ENCODE results near the gene SCUBE3.
A peak's percentile ranks its signal among the peaks of the same experiment; 100 is the strongest.

The SCUBE3 gene

DNA sequence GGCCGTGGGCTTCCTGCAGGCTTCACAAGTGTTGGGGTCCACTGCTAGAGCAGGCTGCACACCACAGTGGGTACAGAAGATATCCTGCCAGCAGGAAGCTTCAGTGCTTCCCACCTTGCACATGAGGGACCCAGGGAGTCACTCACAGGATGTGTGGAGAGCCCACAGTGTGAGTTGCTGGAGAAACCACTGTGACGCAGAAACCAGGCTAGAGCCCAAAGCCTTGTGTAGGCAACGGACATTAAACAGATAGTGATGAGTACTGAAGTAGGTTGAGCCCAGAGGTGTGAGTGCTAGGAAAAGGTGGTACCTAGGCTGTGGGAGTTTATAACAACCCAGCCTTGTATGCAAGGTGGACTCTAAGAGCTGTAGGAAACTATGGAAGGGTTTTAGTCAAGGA is 65.0 kb downstream of the SCUBE3 start:
- DNase-seq: no peak

DNA sequence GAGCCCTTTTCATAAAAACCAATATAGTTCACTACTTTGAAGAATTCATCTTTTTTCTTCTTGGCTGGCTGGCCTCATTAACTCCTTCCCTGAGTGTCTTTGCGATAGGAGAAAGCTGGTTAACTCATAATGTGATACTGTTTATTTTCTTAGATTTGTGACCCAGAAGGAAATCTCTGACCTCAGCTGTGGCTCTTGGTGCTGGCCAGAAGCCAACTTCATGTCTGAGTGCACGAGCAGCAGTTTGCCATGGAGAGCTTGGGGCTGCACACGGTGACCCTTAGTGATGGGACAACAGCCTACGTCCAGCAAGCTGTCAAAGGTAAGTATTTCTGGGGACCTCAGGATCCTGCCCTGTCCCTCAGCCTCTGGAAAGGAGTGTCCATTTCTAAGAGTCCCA is 67.1 kb downstream of the SCUBE3 start:
- no peak for DNase-seq

DNA sequence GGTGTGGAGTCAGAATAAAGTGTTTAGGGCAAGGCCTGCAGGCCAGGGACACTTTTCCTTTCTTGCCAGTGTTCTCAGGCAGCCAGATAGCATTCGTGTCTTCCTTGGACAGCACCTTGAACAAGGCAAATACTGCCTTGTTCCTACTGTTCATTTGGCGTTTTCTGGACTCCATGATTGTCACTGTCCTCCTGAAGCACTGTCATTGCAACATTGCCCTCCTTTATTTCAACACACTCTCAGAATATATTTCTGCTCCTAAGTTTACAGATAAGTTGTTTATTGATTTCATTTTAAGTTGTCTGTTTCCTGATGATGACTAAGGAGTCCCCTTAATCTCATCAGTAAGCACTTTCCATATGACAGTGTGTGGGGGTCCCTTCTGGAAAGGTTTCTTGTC is 68.7 kb downstream of the SCUBE3 start:
- no peak for DNase-seq

DNA sequence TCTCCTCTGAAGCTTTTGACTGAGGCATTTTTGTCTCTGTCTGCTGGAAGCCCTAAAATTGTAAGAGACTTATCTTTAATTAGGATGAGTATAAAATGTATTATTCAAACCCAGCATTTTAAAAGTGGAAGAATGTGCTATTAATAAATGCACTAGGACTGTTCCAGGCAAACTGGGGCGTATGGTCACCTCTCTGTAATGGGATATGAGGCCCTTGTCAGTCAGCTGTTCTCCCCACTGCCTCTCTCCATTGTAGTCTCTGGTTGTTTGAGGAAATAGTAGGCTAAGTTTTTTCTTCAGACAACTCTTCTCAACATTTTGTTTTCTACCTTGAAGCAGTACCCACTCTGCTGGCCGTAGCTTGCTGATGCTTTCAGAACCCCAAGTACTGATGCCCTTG is 69.6 kb downstream of the SCUBE3 start:
- no peak for DNase-seq

DNA sequence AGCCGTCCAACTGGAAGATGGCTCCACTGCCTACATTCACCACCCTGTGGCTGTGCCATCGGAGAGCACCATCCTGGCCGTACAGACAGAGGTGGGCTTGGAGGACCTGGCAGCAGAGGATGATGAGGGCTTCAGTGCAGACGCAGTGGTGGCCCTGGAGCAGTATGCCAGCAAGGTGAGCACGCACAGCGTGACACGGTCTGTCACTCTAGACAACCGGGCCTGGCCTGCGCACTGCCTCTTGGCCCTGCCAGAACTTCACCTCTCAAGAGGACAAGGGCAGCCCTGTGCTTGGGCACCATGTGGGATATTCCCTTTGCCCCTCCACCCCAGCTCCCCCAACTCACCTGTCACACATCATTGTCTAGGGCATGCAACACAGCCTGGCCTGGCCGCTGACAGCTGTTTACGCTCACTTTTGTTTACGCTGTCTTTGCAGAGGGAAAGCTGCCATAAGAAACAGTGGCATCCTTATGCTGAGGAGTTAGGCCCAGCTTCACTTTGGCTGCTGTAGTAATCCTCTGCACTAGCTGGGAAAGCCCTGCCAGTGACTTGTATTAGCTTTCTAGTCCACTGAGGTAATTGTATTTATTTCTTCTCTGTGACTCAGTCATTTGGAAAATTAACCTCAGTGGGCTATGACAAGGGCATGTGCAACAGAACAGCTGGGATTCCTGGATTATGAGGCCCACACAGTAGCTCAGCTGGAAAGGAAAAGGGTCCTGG is 74.1 kb downstream of the SCUBE3 start:
- no peak for DNase-seq

DNA sequence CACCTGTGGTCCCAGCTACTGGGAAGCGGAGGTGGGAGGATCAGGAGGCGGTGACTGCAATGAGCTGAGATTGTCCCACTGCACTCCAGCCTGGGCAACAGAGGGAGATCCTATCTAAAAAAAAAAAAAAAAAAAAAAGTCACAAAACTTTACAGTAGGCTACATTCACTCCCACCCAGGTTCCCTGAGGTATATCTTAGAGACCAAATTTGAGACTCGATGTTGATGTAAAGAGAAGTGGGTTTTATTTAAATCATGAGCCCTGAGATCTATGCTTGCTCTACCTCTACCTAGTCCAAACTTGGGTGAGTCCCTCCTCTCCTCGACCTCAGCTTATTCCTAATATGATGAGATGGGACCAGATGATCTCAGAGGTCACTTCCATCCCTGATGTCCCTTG is 75.1 kb downstream of the SCUBE3 start:
- no peak for DNase-seq

DNA sequence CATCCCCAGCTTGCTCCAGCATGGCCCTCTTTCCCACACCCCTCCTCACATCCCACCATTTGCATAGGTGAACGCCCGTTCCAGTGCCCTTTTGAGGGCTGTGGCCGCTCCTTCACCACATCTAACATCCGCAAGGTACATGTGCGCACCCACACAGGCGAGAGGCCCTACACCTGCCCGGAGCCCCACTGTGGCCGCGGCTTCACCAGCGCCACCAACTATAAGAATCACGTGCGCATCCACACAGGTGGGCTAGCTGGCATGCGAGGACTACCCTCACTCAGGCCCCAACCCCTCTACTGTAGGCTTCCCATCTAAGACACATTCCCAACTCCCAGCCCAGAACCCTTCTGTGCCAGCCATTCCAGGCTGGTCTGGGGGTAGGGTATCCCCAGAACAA is 77.7 kb downstream of the SCUBE3 start:
- DNase-seq: no peak

DNA sequence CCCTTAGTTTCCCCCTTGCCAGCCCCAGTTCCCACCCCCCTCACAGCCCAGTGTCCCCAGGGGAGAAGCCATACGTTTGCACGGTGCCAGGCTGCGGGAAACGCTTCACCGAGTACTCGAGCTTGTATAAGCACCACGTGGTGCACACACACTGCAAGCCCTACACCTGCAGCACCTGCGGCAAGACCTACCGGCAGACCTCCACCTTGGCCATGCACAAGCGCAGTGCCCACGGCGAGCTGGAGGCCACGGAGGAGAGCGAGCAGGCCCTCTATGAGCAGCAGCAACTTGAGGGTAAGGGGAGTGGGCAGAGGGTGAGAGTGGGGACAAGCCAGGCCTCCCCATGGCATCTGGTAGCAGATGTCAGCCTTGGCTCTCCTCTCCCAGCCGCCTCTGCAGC is 78.7 kb downstream of the SCUBE3 start:
- no peak for DNase-seq

DNA sequence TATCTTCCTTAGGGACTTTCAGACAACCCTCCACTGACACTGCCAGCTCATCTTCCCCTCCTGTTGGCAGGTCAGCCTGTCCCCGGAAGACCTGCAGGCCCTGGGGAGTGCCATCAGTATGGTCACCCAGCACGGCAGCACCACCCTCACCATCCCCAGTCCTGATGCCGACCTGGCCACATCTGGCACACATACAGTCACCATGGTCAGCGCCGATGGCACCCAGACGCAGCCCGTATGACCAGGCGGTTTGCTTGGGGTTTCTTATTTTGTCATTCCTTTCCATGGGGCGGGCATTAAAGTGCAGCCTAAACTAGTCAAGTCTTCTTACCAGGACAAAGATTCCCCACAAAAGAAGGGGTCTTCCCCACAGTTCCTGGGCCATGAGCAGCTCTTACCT is 79.9 kb downstream of the SCUBE3 start:
- DNase-seq: no peak

DNA sequence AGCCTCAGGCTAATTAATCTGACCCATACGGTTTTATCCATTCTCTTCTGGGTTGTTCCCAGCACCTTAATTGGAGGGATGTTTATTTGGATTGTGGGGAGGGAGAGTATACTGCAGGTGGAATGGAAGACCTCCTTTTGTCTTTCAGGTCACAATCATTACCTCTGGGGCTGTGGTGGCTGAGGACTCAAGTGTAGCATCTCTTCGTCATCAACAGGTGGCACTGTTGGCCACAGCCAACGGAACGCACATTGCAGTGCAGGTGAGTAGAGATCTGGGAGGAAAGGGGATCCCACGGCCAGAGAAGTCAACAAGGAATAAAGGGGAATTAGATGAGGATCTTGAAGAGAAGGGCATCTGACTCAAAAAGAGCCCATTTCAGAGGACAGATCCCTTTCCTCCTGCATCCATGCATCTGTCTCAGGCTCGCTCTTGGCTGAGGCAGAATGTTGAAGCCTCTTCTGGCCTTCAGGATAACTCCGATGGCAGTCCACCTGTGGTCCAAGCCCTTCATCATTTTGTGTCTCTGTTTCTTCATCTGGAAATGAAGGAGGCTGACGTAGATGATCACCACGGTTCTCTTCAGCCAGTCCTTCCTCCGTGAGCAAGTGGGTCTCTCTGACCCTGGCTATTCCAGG is 80.7 kb downstream of the SCUBE3 start:
- peak; percentile 55 to 61 for DNase-seq

DNA sequence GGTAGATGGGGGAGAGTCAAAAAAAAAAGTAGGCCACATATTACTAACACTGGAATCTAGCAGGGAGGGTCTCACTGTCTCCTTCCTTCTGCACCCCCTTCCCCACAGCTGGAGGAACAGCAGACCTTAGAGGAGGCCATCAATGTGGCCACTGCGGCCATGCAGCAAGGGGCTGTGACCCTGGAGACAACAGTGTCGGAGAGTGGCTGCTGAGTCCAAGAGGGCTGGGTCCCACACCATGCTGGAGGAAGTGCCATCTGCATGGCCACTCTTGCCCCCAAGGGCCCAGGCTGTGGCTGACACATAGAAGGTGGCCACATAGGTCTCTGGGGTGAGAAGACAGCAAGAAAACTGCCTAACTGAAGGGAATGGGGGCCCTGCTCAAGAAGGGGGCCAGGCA is 81.3 kb downstream of the SCUBE3 start:
- DNase-seq: no peak

DNA sequence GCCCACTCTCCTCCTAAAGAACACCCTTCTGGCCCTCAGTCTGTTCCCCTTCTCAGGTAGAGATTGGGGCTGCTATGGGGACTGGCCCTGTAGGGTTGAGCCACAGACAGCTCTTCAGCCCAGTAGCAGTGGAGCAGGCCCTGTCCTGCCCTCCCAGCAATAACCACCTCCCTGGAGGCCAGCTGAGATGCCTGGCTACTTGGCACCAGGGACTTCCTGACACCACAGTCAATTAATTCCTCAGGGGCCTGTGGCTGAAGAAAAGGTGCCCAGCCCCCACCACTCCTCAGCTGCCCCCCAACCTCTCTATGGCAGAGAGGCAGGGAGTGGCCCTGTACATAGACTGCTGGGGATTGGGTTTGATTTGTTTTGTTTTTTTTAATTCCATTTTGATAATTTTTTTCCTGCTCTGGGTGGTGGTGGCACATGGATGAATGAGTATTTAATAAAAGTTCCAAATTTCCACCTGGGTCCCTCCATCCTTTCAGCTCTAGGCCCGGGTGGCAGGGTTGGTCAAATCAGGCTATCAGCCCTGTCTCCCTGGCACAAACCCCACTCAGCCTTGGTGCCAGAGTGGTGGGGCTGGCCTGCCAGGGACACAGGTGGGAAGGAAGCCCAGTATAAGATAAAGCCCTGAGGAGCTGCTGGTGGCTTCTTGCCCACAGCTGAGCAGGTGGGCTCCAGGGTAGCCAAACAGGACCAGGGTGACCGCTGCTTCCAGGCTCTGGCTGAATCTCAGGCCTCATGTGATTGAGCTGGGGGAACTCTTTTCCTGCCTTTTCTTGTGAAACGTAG is 82.0 kb downstream of the SCUBE3 start:
- DNase-seq: peak in 1 of 2 donors; percentile 16

DNA sequence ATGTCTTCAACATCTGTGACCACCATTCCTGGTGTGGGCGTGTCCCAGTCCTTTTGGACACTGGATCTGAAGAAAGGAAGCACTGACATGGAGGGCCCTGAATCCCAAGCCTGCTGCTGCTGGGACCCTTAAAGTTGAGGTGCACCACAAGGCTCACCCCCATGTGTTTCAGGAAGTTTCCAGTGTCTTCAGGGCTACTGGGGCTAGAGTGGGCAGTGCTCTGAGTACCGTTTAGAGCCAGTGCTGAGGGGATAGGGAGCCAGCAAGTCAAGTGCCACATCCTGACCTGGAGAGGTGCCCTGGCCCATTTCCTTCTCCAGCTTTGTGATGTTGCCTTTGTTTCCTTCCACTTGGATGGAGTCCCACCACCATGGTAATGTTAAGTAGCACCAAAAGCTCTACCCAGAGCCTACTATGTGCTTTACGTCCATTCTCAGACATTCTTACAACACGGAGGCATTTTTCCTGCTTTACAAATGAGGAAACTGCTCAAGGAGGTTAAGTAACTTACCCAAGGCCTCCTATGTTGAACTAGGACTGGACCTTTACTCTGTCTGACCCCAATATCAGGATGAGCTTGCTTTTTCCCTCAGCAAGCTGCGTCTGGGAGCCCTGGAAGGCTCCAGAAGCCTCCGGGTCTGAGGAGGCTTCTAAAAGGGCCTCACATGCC is 83.3 kb downstream of the SCUBE3 start:
- DNase-seq: no peak

DNA sequence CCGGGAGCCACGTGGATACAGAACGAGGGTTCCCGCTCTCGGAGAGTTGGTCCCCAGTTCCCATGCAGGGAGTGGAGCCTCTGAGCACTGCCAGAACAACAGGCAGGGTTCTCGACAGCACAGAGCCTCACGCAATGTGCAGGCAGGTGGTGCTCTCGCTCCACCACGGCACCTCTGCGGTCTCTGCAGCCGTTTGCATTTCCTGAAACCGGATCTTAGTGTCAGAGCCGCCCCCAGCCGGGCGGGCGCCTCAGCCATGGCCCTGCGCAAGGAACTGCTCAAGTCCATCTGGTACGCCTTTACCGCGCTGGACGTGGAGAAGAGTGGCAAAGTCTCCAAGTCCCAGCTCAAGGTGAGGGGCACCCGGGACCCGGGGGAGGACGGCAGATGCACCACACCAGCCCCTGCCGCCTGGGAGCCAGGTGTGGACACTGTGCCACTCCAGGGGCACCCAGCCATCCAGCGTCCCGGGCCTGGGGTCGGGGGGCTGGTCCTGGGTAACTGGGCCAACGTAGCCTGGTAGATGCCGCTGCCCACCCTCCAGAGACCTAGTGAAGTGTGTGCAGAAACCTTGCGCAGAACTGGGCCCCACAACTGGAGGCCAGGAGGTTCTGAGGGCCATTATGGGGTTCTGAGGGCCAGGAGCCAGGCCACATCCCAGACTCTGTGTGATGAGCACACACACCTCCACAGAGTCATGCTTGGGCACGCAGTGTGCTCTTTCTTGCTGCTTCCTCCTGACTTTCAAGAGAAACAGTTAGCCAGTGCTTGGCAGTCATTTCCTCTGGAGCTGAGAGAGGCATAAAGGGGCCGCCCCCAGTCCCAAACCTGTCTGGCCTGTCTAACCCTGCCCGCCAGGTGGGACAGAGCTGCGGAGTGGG is 84.1 kb downstream of the SCUBE3 start, which contains the start of gene DEF6:
DEF6 (plus strand) TSS at position 218 of the 881 bp plus-strand sequence; CDS start at position 257, 39 bp downstream.
- DNase-seq: peak; percentile 86 to 87

DNA sequence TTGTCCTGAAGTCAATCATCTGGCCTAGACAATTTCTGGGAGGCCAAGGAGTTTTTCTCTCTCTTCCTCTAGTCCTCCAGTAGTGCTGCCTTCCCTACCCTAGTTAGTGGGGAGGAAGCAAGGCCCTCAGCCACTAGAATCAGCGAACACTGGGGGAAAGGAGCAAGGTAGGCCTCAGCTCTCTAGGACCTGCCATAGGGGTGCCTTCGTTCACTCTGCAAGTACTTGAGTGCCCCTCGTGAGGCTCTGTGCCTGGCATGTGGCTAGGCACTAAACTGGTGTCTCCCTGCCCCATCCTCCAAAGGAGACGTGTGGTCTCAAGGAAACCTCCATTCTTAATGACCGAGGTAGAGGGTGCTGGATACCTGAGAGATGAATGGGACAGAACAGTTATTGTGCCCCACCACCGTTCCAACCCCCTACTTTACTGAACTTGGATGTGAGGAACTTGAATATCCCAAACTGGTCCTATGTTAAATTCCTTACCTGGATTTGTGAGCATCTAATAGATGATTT is 84.9 kb downstream of the SCUBE3 start:
- no peak for DNase-seq

DNA sequence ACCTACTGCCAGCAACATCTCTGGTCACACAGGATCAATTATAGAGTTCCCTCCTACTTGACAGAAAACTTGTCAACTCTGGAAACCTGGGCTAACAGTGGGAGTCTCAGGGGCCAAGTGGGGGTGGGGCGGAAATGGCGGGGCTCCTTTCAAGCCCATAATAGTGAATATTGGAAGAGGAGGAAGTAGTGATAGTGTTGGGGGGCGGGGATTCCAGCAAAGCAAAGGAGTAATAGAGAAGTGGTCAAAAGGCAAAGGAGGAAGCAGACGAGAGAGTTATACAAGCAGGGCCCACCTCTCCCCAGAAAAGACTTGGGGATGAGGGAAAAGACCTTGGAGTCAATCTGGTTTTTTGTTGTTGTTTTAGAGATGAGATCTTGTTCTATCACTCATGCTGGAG is 85.9 kb downstream of the SCUBE3 start:
- peak in 1 of 2 donors; percentile 50 for DNase-seq

DNA sequence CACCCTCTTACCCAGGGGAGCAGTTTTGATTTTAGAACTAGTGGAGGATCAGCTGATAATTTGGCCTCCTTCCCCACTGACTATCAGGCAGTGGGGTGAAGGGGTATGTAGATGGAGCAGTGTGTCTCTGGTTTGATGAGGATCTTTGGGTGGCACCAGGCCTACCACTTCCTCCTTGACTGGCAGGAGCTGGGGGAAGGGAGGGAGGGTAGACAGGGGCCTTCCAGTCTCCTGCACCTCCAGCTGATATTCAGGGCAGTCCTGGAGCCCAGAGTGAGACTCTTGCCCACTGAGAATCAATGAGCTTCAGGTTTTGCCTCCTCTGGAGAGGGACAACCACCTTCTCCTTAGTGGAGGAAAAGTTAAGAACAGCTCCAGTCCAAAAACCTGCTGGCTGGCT is 87.1 kb downstream of the SCUBE3 start:
- DNase-seq: no peak

Data from stimulated activated CD4-positive, alpha-beta T cell treated with anti-CD3 and anti-CD28 coated beads, Interleukin-2, amount 100 ng/mL, for 24 hours (primary cell).